HepG2 (cell line): ENCODE data around the gene BACH1.

Experiments
- GTF2F1 ChIP-seq: fragments of 150-350 bp; IDR thresholded peaks from 2 replicates; pipeline ENCODE4 v1.6.1; 2014; ENCODE audit warnings: low read length
- ZNF24 ChIP-seq: fragments of 450-650 bp; IDR thresholded peaks from 2 replicates; pipeline ENCODE4 v1.6.1; 2017; ENCODE audit warnings: antibody characterized with exemption, mild to moderate bottlenecking
- TF ChIP-seq, protein P1 (sequence below): sonication (generic); formaldehyde crosslinking; IDR thresholded peaks from 2 replicates; pipeline ENCODE4 v1.5.0; 2020; ENCODE audit warnings: mild to moderate bottlenecking, missing genetic modification reagents, moderate library complexity

DNA sequence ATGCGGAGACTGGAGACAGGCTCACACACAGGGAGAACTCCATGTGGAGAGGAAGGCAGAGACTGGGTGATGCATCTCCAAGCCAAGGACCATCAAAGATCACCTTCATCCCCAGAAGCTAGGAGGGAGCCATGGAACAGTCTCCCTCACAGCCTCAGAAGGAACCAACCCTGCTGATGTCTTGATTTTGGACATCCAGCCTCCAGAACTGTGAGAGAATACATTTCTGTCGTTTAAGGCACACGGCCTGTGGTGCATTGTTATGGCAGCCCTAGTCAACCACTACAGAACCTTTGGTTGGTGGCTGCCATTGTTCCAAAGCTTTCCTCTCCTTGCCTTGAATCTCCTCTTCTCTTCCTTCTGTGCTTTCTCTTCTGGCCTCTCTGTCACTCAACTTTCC lies 64.0 kb downstream of the BACH1 start:
- no peak for TF ChIP-seq GTF2F1
- no peak for TF ChIP-seq ZNF24
- TF ChIP-seq, protein P1, sequence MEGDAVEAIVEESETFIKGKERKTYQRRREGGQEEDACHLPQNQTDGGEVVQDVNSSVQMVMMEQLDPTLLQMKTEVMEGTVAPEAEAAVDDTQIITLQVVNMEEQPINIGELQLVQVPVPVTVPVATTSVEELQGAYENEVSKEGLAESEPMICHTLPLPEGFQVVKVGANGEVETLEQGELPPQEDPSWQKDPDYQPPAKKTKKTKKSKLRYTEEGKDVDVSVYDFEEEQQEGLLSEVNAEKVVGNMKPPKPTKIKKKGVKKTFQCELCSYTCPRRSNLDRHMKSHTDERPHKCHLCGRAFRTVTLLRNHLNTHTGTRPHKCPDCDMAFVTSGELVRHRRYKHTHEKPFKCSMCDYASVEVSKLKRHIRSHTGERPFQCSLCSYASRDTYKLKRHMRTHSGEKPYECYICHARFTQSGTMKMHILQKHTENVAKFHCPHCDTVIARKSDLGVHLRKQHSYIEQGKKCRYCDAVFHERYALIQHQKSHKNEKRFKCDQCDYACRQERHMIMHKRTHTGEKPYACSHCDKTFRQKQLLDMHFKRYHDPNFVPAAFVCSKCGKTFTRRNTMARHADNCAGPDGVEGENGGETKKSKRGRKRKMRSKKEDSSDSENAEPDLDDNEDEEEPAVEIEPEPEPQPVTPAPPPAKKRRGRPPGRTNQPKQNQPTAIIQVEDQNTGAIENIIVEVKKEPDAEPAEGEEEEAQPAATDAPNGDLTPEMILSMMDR (CRISPR knock-in tag) = no peak
